DOHH2 (cell line): ENCODE measurements around the gene ATP13A2.

Source experiments
- EZH2phosphoT487 ChIP-seq: fragments of 200-600 bp; sonication (generic); IDR thresholded peaks from 2 replicates; pipeline ENCODE4 v1.6.1; 2017; ENCODE audit warnings: borderline replicate concordance, mild to moderate bottlenecking, antibody characterized with exemption, low read length, moderate library complexity, mixed read lengths
- TF ChIP-seq, protein P1 (sequence below): fragments of 200-600 bp; sonication (generic); IDR thresholded peaks from one replicate; pipeline ENCODE4 v1.5.1; 2014; ENCODE audit warnings: antibody characterized with exemption, mild to moderate bottlenecking, low read depth, low read length; ENCODE audit not compliant: poor library complexity, severe bottlenecking

DNA sequence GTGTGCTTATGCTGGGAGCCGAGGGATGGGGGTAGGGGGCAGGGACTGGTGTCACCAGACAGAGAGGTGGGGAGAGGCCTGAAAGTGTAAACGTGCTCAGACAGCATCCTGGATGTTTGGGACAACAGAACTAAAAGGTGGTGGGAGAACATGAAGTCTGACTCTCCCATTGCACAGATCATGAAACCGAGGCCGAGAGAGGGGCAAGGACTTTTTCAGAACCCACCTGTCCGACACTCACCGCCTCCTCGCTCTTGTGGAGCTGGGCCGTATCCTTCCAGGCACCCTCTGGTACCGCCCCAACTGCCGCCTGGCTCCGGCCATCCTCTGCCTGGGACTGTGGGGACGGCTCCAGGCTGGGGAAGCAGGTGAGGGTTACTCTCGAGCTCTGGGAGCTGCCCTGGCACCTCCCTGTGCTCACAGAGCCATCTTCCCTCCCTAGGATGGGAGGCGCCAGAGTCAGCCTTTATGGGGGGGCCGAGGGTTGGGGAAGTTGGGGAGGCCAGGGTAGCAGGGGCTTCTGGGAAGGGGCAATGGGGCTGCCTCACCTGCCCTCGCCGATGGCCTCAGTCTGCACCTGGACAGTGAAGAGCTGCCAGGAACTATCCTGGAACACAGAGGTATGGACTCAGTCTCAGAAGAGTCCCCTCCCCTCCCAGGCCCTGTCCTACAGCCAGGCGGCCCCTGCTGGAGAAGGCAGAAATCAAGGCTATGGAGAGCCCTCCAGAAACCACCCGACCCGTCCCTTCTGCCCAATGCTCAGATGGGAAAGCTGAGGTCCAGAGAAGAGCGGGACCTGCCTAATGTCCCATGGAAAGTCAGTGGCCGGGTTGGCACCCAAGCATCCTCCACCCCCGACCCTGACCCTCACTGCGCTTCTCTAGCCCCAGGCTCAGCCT, 7.0 kb downstream of the ATP13A2 start:
- TF ChIP-seq, protein P1, sequence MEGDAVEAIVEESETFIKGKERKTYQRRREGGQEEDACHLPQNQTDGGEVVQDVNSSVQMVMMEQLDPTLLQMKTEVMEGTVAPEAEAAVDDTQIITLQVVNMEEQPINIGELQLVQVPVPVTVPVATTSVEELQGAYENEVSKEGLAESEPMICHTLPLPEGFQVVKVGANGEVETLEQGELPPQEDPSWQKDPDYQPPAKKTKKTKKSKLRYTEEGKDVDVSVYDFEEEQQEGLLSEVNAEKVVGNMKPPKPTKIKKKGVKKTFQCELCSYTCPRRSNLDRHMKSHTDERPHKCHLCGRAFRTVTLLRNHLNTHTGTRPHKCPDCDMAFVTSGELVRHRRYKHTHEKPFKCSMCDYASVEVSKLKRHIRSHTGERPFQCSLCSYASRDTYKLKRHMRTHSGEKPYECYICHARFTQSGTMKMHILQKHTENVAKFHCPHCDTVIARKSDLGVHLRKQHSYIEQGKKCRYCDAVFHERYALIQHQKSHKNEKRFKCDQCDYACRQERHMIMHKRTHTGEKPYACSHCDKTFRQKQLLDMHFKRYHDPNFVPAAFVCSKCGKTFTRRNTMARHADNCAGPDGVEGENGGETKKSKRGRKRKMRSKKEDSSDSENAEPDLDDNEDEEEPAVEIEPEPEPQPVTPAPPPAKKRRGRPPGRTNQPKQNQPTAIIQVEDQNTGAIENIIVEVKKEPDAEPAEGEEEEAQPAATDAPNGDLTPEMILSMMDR, result no peak
- no peak for TF ChIP-seq EZH2phosphoT487
